PC-9 (cell line): Measurements from ENCODE around the gene LRRC4B.

Experiments
- CTCF ChIP-seq: fragments of 200-600 bp; sonication (generic); conservative IDR thresholded peaks from 2 replicates; pipeline ENCODE4 v1.6.1; 2017; ENCODE audit warnings: mixed run types, antibody characterized with exemption, mild to moderate bottlenecking, moderate library complexity
- EZH2 ChIP-seq: fragments of 200-600 bp; sonication (generic); IDR thresholded peaks from 2 replicates; pipeline ENCODE4 v1.8.0; 2017; ENCODE audit warnings: antibody characterized with exemption, low read depth

GRCh38 chr19:50573741-50574461, 5.7 kb upstream of the LRRC4B start:
- no peak for TF ChIP-seq CTCF
- no peak for TF ChIP-seq EZH2
